ENCODE data around the gene OSBPL1A.

The OSBPL1A gene

GRCh38 chr18:24386681-24387080 is 10.9 kb downstream of the OSBPL1A start:
- H3K4me3 ChIP-seq (ENCODE audit: insufficient read depth, low read length, poor library complexity, severe bottlenecking), result no peak overlapping the region
- no peaks in the 10 kb centered on the region for H4K20me1 ChIP-seq (ENCODE audit: low read depth, low read length)
- no peaks in the 10 kb centered on the region for H3K9me2 ChIP-seq (replicated peaks; ENCODE audit: insufficient read depth, low read length)
- no peak overlapping the region for H3K9ac ChIP-seq (ENCODE audit: low read length)
- no peak overlapping the region for H3K4me2 ChIP-seq (ENCODE audit: low read depth, low read length, poor library complexity, severe bottlenecking)
- no peak overlapping the region for H3K27ac ChIP-seq (ENCODE audit: low read depth, low read length)
- TF ChIP-seq EZH2phosphoT487 (conservative IDR thresholded peaks at IDR 0.05; ENCODE audit: low read length), result no peak
- TF ChIP-seq CTCF (IDR thresholded peaks at IDR 0.05; ENCODE audit: insufficient read depth, low read length, poor library complexity, severe bottlenecking), result no peak
- H3F3A ChIP-seq (ENCODE audit: insufficient read depth), result no peaks in the 10 kb centered on the region
- no peaks in the 10 kb centered on the region for H3K9me3 ChIP-seq (ENCODE audit: insufficient read depth, low read length)
- H2AFZ ChIP-seq (ENCODE audit: low read depth, low read length, severe bottlenecking), result no peak overlapping the region
- H3K36me3 ChIP-seq (ENCODE audit: low read length), result no peaks in the 10 kb centered on the region
- no peaks in the 10 kb centered on the region for H3K79me2 ChIP-seq (ENCODE audit: insufficient read depth, low read length)
- no peaks in the 10 kb centered on the region for H3K27me3 ChIP-seq (ENCODE audit: low read length)

DNA sequence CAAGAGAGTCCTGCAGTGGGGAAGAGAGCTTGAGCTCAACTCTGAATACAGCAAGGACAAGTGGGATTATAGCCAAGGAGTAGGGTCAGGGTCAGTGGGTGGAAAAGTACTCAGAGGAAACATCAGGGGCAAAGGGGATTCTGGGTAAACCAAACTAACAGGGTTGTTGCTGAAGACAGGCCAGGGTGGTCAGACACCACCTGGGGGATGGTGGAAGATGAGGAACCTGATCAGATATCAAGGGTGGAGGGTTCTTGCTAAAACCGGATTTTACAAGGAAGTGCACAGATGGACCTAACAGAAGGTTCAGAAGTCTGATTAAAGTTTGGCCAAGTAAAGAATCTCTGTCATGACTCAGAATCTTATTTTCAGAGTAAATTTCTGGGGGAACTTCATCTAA is 16.5 kb downstream of the OSBPL1A start:
- Histone ChIP-seq H3K27me3 (ENCODE audit: low read length) (no peaks in the 10 kb centered on the region), H3K9ac (ENCODE audit: low read length) (no peak overlapping the region), H3K4me3 (ENCODE audit: insufficient read depth, low read length, poor library complexity, severe bottlenecking) (no peak overlapping the region), H2AFZ (ENCODE audit: low read depth, low read length, severe bottlenecking) (no peak overlapping the region), H3K9me2 (replicated peaks; ENCODE audit: insufficient read depth, low read length) (no peaks in the 10 kb centered on the region), H3K79me2 (ENCODE audit: insufficient read depth, low read length) (no peaks in the 10 kb centered on the region), H3K9me3 (ENCODE audit: insufficient read depth, low read length) (no peaks in the 10 kb centered on the region), H3K4me2 (ENCODE audit: low read depth, low read length, poor library complexity, severe bottlenecking) (no peak overlapping the region), H3K36me3 (ENCODE audit: low read length) (no peaks in the 10 kb centered on the region), H4K20me1 (ENCODE audit: low read depth, low read length) (no peaks in the 10 kb centered on the region), H3F3A (ENCODE audit: insufficient read depth) (no peaks in the 10 kb centered on the region), H3K27ac (ENCODE audit: low read depth, low read length) (no peak overlapping the region)
- no peak for TF ChIP-seq CTCF (IDR thresholded peaks at IDR 0.05; ENCODE audit: insufficient read depth, low read length, poor library complexity, severe bottlenecking)
- TF ChIP-seq EZH2phosphoT487 (conservative IDR thresholded peaks at IDR 0.05; ENCODE audit: low read length), result no peak

GRCh38 chr18:24380163-24380747 is 17.4 kb downstream of the OSBPL1A start:
- Histone ChIP-seq H2AFZ (ENCODE audit: low read depth, low read length, severe bottlenecking) (no peak overlapping the region), H3K9me2 (replicated peaks; ENCODE audit: insufficient read depth, low read length) (no peaks in the 10 kb centered on the region), H3K27ac (ENCODE audit: low read depth, low read length) (no peak overlapping the region), H3K9ac (ENCODE audit: low read length) (no peak overlapping the region), H3F3A (ENCODE audit: insufficient read depth) (no peaks in the 10 kb centered on the region), H3K4me2 (ENCODE audit: low read depth, low read length, poor library complexity, severe bottlenecking) (no peak overlapping the region), H3K4me3 (ENCODE audit: insufficient read depth, low read length, poor library complexity, severe bottlenecking) (no peak overlapping the region), H3K27me3 (ENCODE audit: low read length) (no peaks in the 10 kb centered on the region), H4K20me1 (ENCODE audit: low read depth, low read length) (no peaks in the 10 kb centered on the region), H3K9me3 (ENCODE audit: insufficient read depth, low read length) (no peaks in the 10 kb centered on the region), H3K36me3 (ENCODE audit: low read length) (no peaks in the 10 kb centered on the region), H3K79me2 (ENCODE audit: insufficient read depth, low read length) (no peaks in the 10 kb centered on the region)
- TF ChIP-seq EZH2phosphoT487 (conservative IDR thresholded peaks at IDR 0.05; ENCODE audit: low read length) (no peak), CTCF (IDR thresholded peaks at IDR 0.05; ENCODE audit: insufficient read depth, low read length, poor library complexity, severe bottlenecking) (no peak)

Data from SU-DHL-6 (cell line).